Measurements from ENCODE around the gene OR11H6.

GRCh38 chr14:20274062-20274461 is 50.6 kb downstream of the OR11H6 start:
- TF ChIP-seq CTCF (IDR thresholded peaks at IDR 0.05) = no peak
- no peak for TF ChIP-seq POLR2AphosphoS5 (IDR thresholded peaks at IDR 0.05)
- TF ChIP-seq POLR2A (IDR thresholded peaks at IDR 0.05) = no peak
